WTC11 (cell line): Measurements from ENCODE around the gene PPP1CA.

Experiments used
- ATF3 ChIP-seq: sonication (generic); formaldehyde crosslinking; conservative IDR thresholded peaks from 2 replicates; pipeline ENCODE4 v1.8.1; 2022; ENCODE audit warnings: mild to moderate bottlenecking, missing genetic modification reagents
- CREB1 ChIP-seq: sonication (generic); formaldehyde crosslinking; IDR thresholded peaks from 2 replicates; pipeline ENCODE4 v1.8.0; 2023; ENCODE audit warnings: mild to moderate bottlenecking, missing genetic modification reagents
- CTCF ChIP-seq: fragments of 200-600 bp; IDR thresholded peaks from 2 replicates; pipeline ENCODE4 v1.8.0; 2022; ENCODE audit warnings: antibody characterized with exemption
- SP1 ChIP-seq: sonication (generic); formaldehyde crosslinking; conservative IDR thresholded peaks from 2 replicates; pipeline ENCODE4 v1.8.1; 2022; ENCODE audit warnings: missing genetic modification reagents
- TCF7 ChIP-seq: sonication (generic); formaldehyde crosslinking; IDR thresholded peaks from 2 replicates; pipeline ENCODE4 v1.8.0; 2022; ENCODE audit warnings: mild to moderate bottlenecking, low read depth, missing genetic modification reagents, moderate library complexity
- USF1 ChIP-seq: sonication (generic); formaldehyde crosslinking; IDR thresholded peaks from 2 replicates; pipeline ENCODE4 v1.8.0; 2022; ENCODE audit warnings: mild to moderate bottlenecking, missing genetic modification reagents
- USF2 ChIP-seq: sonication (generic); formaldehyde crosslinking; IDR thresholded peaks from 2 replicates; pipeline ENCODE4 v1.8.1; 2023; ENCODE audit warnings: mild to moderate bottlenecking, missing genetic modification reagents, moderate library complexity
- ZNF232 ChIP-seq: sonication (generic); formaldehyde crosslinking; IDR thresholded peaks from 2 replicates; pipeline ENCODE4 v1.8.0; 2022; ENCODE audit warnings: mild to moderate bottlenecking, missing genetic modification reagents
- TF ChIP-seq, protein P1 (sequence below): sonication (generic); formaldehyde crosslinking; IDR thresholded peaks from 2 replicates; pipeline ENCODE4 v1.8.1; 2022; ENCODE audit warnings: mild to moderate bottlenecking, missing genetic modification reagents, moderate library complexity, borderline replicate concordance
- TF ChIP-seq, protein P2 (sequence below): fragments of 250-450 bp; sonication (Bioruptor Pico); IDR thresholded peaks from 2 replicates; pipeline ENCODE4 v1.8.0; 2021; ENCODE audit warnings: mild to moderate bottlenecking

- TF ChIP-seq ATF3 (CRISPR knock-in tag) (no peak), CREB1 (CRISPR knock-in tag) (no peak), CTCF (no peak), ZNF232 (CRISPR knock-in tag) (no peak), USF1 (CRISPR knock-in tag) (no peak), TCF7 (CRISPR knock-in tag) (no peak), SP1 (CRISPR knock-in tag) (no peak), USF2 (CRISPR knock-in tag) (no peak)
- TF ChIP-seq, protein P1, sequence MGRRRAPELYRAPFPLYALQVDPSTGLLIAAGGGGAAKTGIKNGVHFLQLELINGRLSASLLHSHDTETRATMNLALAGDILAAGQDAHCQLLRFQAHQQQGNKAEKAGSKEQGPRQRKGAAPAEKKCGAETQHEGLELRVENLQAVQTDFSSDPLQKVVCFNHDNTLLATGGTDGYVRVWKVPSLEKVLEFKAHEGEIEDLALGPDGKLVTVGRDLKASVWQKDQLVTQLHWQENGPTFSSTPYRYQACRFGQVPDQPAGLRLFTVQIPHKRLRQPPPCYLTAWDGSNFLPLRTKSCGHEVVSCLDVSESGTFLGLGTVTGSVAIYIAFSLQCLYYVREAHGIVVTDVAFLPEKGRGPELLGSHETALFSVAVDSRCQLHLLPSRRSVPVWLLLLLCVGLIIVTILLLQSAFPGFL (CRISPR knock-in tag): no peak
- TF ChIP-seq, protein P2, sequence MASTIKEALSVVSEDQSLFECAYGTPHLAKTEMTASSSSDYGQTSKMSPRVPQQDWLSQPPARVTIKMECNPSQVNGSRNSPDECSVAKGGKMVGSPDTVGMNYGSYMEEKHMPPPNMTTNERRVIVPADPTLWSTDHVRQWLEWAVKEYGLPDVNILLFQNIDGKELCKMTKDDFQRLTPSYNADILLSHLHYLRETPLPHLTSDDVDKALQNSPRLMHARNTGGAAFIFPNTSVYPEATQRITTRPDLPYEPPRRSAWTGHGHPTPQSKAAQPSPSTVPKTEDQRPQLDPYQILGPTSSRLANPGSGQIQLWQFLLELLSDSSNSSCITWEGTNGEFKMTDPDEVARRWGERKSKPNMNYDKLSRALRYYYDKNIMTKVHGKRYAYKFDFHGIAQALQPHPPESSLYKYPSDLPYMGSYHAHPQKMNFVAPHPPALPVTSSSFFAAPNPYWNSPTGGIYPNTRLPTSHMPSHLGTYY (CRISPR knock-in tag): no peak
Observed at GRCh38 chr11:67407688-67408163, 6.1 kb upstream of the PPP1CA start.
